Right cardiac atrium (tissue), 5 donors: Measurements from ENCODE around the gene SGCA. TPM values are rescaled to one million over a fixed set of nuclear protein-coding genes. Genes with fewer than 3 reads are reported as not detected.
A peak's percentile ranks its signal among the peaks of the same experiment; 100 is the strongest.

ENCODE experiments used
- ATAC-seq, 2 donors: fragments of 200-7000 bp; cut with Tn5 transposase; one replicate each; pipeline versions ENCODE4 v1.8.0 to v1.9.1; 2020; ENCODE audit warnings: moderate library complexity in 2 of 2, mild to moderate bottlenecking in 1 of 2
- DNase-seq, 3 donors: peaks; one replicate each; pipeline ENCODE4 v3.0.0-alpha.2; 2020
- H3K27ac ChIP-seq: one replicate; pipeline ENCODE4 v1.5.1; 2013; ENCODE audit warnings: mild to moderate bottlenecking, low read length, control low read depth, moderate library complexity
- H3K27me3 ChIP-seq: one replicate; pipeline ENCODE4 v1.6.1; 2013; ENCODE audit not compliant: control insufficient read depth, insufficient read depth
- H3K4me1 ChIP-seq: one replicate; pipeline ENCODE4 v1.6.1; 2013; ENCODE audit warnings: low read length; ENCODE audit not compliant: control insufficient read depth, insufficient read depth
- H3K4me3 ChIP-seq: one replicate; pipeline ENCODE4 v1.5.1; 2013; ENCODE audit warnings: low read length, control low read depth
- H3K9me3 ChIP-seq: one replicate; pipeline ENCODE4 v1.6.1; 2013; ENCODE audit warnings: low read length; ENCODE audit not compliant: control insufficient read depth
- WGBS: extraction: QIAGEN DNeasy Blood & Tissue Kit; methylation state at CpG from one replicate; pipeline ENCODE4 v1.1.7; 2013; 5-methylcytosine and 5-hydroxymethylcytosine counted together
- intact Hi-C, 4 donors: fragments of 100-400 bp; cut with DNase I; formaldehyde crosslinking; loops; one replicate each; pipeline versions ENCODE4 v1.11.0 to v1.14.0; 2022 to 2023
- polyA plus RNA-seq: library from polyadenylated mRNA; stranded (reverse); fragments of 200-250 nt; gene quantifications from one replicate; pipeline ENCODE4 v1.2.3, GENCODE V29; 2013
- total RNA-seq, 4 donors: library from RNA; stranded (reverse); fragmentation: NEBNext Ultra II Directional; extraction: Animal tissue kit (Norgen Biotek cat#: 25700); gene quantifications; one replicate each; pipeline ENCODE4 v1.2.1, GENCODE V29; 2021
- donor health status: healthy with polysubstance abuse.
- donor health status: DM: no; HTN: yes; CAD: no.
- donor health status: DM: no; HTN: no; CAD: no.
- donor health status: DM: no; HTN: yes; CAD: no; lungs with severe emphysema.
- donor health status: DM: yes; HTN: yes; CAD: no.

Gene SGCA
- total and polyA plus RNA-seq, 5 donors = 127 to 156 (median 134) TPM

GRCh38 chr17:50190603-50191358 is 25.0 kb downstream of the SGCA start:
- Histone ChIP-seq H3K4me3 (no peak overlapping the region), H3K4me1 (no peaks in the 10 kb centered on the region), H3K9me3 (no peaks in the 10 kb centered on the region), H3K27ac (no peak overlapping the region), H3K27me3 (no peaks in the 10 kb centered on the region)
- DNase-seq (peak in 2 of 3 donors; percentile 43 to 52), ATAC-seq (no peak)
- 73% methylated on average over 8 of the region's 8 CpGs for WGBS
- intact Hi-C loops = loop anchor here in 1 of 4 donors (10.0 kb wide), 1 partner anchor 56 kb away; the partner anchor contains the start of gene SAMD14

DNA sequence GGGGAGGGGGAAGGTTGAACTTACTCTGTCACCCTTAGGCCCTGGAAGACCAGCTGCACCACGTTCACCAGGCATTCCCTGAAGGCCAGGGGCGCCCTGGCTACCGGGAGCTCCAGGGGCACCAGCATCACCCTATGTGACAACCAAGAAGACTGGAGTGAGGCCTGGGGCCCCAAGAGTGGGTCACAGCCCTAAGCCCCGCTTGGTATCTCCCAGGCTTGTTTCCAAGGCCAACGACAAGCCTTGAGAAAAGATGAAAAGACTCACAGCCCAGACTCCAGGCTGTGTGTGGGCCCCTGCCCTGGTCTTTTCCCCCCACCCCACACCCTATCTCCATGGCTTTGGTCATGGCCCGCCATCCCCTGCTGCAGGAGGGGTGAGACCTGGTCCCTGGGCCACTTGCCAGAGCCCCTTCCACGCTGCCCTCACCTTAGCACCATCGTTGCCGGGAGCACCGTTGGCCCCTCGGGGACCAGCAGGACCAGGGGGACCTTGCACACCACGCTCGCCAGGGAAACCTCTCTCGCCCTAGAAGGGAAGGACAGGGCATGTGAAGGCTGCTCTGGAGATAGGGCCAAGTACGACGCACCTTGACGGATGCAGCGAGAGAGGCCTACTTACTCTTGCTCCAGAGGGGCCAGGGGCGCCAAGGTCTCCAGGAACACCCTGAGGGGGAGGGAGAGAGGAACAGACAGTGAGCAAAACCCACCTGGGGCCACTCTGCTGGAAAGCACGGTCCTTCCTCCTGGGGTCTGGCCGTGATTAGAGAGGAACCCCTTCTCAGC is 25.7 kb downstream of the SGCA start:
- no peak overlapping the region for H3K27ac ChIP-seq
- no peak overlapping the region for H3K4me3 ChIP-seq
- no peaks in the 10 kb centered on the region for H3K27me3 ChIP-seq
- no peaks in the 10 kb centered on the region for H3K4me1 ChIP-seq
- WGBS = 62% methylated on average over 21 of the region's 21 CpGs
- DNase-seq (peak in 2 of 3 donors; percentile 50 to 58), ATAC-seq (no peak)
- intact Hi-C loops = loop anchor here in 1 of 4 donors (10.0 kb wide), 1 partner anchor 57 kb away; the partner anchor contains the start of gene SAMD14
- no peaks in the 10 kb centered on the region for H3K9me3 ChIP-seq

- intact Hi-C loops = loop anchor here in 1 of 4 donors (10.0 kb wide), 1 partner anchor 57 kb away; the partner anchor contains the start of gene SAMD14
- no peaks in the 10 kb centered on the region for H3K27me3 ChIP-seq
- ATAC-seq (no peak), DNase-seq (peak in 1 of 3 donors; percentile 22)
- no peak overlapping the region for H3K27ac ChIP-seq
- no peaks in the 10 kb centered on the region for H3K9me3 ChIP-seq
- H3K4me3 ChIP-seq = no peak overlapping the region
- no peaks in the 10 kb centered on the region for H3K4me1 ChIP-seq
- 65% methylated on average over 4 of the region's 4 CpGs for WGBS
Measured at GRCh38 chr17:50192144-50192617, 26.4 kb downstream of the SGCA start.

DNA sequence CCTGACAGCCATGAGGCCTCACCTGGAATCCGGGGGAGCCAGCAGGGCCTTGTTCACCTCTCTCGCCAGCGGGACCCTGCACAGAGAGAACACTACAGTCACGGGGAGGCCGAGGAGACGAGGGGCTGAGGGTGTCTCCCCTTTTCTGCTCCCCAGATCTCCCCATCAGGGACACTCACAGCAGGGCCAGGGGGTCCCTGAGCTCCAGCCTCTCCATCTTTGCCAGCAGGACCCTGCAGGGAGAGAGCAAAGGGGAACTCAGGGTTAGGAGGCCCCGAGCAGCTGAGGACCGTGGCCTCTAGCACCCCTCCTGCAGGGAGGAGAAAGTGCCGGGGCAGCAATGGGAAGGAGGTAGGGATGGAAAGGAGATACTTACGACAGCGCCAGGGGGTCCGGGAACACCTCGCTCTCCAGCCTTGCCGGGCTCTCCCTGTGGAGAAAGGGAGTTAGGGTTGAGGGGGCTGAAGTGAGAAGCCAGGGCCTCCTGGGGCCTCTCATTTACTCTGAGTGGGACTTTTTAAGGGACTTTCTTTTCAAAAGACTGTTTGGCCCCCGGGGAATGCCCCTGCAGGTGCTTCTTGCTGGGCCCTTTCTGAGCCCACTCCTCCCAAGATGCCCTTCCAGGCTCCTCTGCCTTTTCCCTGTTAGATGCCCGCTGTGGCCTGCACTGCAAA is 26.9 kb downstream of the SGCA start:
- Histone ChIP-seq H3K27ac (no peak overlapping the region), H3K9me3 (no peaks in the 10 kb centered on the region), H3K4me1 (no peaks in the 10 kb centered on the region), H3K4me3 (no peak overlapping the region), H3K27me3 (no peaks in the 10 kb centered on the region)
- WGBS = 69% methylated on average over 16 of the region's 16 CpGs
- intact Hi-C loops = loop anchor here in 1 of 4 donors (10.0 kb wide), 1 partner anchor 58 kb away; the partner anchor contains the start of gene SAMD14
- DNase-seq (peak in 2 of 3 donors; percentile 32 to 48), ATAC-seq (no peak)

- no peaks in the 10 kb centered on the region for H3K27me3 ChIP-seq
- no peak overlapping the region for H3K4me3 ChIP-seq
- H3K4me1 ChIP-seq = no peaks in the 10 kb centered on the region
- no peaks in the 10 kb centered on the region for H3K9me3 ChIP-seq
- intact Hi-C loops = loop anchor here in 1 of 4 donors (10.0 kb wide), 1 partner anchor 60 kb away; the partner anchor contains the start of gene SAMD14
- ATAC-seq (no peak), DNase-seq (peak in 2 of 3 donors; percentile 43 to 56)
- no peak overlapping the region for H3K27ac ChIP-seq
- 66% methylated on average over 25 of the region's 25 CpGs for WGBS
Measured at GRCh38 chr17:50194140-50194933, 28.5 kb downstream of the SGCA start.

DNA sequence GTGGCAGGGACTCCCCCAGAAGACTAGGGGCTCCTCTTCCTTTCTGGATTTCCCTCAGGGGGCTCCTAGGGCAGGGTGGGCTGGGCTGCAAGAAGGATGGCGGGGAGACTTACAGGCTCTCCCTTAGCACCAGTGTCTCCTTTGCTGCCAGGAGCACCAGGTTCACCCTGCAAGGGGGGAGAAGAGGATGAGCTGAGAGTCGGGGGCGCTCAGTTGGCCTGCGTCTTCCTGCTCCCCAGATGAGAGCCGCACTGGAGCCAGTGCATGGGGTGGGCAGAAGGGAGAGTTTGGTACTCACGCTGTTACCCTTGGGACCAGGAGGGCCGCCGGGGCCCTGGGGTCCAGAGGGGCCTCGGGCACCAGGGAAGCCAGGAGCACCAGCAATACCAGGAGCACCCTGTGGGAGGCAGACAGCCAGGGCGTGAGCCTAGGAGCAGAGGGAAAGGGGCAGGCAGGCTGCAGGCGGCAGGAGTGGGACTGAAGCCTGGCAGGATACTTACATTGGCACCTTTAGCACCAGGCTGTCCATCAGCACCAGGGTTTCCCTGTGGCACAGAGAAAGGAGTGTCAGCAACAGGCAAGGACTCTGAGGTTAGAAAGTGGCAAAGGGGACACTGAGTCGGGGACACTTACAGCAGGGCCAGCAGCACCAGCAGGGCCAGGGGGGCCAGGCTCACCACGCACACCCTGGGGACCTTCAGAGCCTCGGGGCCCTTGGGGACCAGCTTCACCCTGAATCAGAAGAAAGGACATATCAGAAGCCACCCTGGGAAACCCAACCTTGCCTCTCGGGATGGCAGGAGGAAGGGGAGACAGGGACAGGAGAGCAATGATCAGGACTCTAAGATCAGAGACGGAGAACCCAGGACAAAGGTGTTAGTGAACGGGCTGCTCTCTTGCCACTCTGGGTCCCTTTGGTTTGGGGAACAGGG is 29.4 kb downstream of the SGCA start:
- Histone ChIP-seq H3K9me3 (no peaks in the 10 kb centered on the region), H3K27ac (no peak overlapping the region), H3K4me3 (no peak overlapping the region), H3K27me3 (no peaks in the 10 kb centered on the region), H3K4me1 (no peaks in the 10 kb centered on the region)
- WGBS = 68% methylated on average over 17 of the region's 17 CpGs
- ATAC-seq = no peak
- DNase-seq = peak in 2 of 3 donors; percentile 52
- intact Hi-C loops = loop anchor here in 1 of 4 donors (10.0 kb wide), 1 partner anchor 60 kb away; the partner anchor contains the start of gene SAMD14

DNA sequence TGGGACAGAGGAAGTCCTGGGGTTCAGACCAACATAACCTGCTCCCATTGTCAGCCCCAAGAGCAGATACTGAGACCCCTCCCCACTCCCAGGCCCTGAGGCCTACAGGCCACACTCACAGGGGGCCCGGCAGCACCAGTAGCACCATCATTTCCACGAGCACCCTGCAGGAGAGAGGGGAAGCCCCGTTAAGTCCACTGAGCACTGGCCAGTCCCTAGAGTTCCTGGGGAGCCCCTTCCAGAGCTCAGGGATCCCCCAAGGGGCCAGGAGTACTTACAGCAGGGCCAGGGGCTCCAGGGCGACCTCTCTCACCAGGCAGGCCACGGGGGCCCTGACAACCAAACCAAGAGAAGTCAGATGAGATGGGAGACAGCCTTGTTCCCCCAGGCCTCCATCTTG is 30.2 kb downstream of the SGCA start:
- WGBS = 53% methylated on average over 5 of the region's 5 CpGs
- H3K4me3 ChIP-seq = no peak overlapping the region
- H3K27ac ChIP-seq = no peak overlapping the region
- ATAC-seq (no peak), DNase-seq (peak in 2 of 3 donors; percentile 30 to 45)
- H3K9me3 ChIP-seq = no peaks in the 10 kb centered on the region
- no peaks in the 10 kb centered on the region for H3K27me3 ChIP-seq
- intact Hi-C loops = loop anchor here in 1 of 4 donors (10.0 kb wide), 1 partner anchor 61 kb away; the partner anchor contains the start of gene SAMD14
- no peaks in the 10 kb centered on the region for H3K4me1 ChIP-seq

GRCh38 chr17:50196826-50197225 is 31.0 kb downstream of the SGCA start:
- Histone ChIP-seq H3K4me1 (no peaks in the 10 kb centered on the region), H3K27me3 (no peaks in the 10 kb centered on the region), H3K4me3 (no peak overlapping the region), H3K27ac (no peak overlapping the region), H3K9me3 (no peaks in the 10 kb centered on the region)
- intact Hi-C loops = loop anchor here in 1 of 4 donors (10.0 kb wide), 1 partner anchor 62 kb away; the partner anchor contains the start of gene SAMD14
- ATAC-seq (no peak), DNase-seq (peak in 1 of 3 donors; percentile 33)
- 59% methylated on average over 6 of the region's 6 CpGs for WGBS

- no peak overlapping the region for H3K27ac ChIP-seq
- WGBS = 19% methylated on average over 7 of the region's 7 CpGs
- intact Hi-C loops = loop anchor here in 1 of 4 donors (10.0 kb wide), 1 partner anchor 63 kb away; the partner anchor contains the start of gene SAMD14
- H3K9me3 ChIP-seq = no peaks in the 10 kb centered on the region
- DNase-seq (peak in 2 of 3 donors; percentile 79 to 80), ATAC-seq (no peak)
- H3K4me3 ChIP-seq = no peak overlapping the region
- H3K27me3 ChIP-seq = no peaks in the 10 kb centered on the region
- H3K4me1 ChIP-seq = no peaks in the 10 kb centered on the region
Measured at GRCh38 chr17:50198026-50198669, 32.3 kb downstream of the SGCA start.
